GOT3 (cell line): ENCODE measurements around the gene CYTH4.

Source experiments
- DNase-seq: peaks from one replicate; lab custom pipeline; 2025; ENCODE audit warnings: mixed read lengths; lab: John Stamatoyannopoulos, UW

Gene CYTH4

DNA sequence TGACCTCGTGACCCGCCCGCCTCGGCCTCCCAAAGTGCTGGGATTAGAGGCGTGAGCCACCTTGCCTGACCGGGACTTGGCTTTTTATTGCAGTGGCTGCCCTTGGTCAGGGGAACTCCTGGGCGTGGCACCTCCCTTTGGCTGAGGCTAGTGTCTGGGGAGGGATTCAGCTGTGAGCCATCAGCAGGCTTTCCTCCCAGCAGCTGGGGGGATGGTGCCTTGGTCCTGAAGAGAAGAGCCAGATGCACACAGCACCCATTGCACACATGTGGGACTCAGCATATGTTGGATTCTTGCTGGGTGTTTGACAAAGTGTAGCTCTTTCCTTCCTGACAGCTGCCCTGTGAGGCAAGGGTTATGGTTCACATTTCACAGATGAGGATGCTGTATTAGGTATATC lies 8.4 kb downstream of the CYTH4 start:
- no peak for DNase-seq

DNA sequence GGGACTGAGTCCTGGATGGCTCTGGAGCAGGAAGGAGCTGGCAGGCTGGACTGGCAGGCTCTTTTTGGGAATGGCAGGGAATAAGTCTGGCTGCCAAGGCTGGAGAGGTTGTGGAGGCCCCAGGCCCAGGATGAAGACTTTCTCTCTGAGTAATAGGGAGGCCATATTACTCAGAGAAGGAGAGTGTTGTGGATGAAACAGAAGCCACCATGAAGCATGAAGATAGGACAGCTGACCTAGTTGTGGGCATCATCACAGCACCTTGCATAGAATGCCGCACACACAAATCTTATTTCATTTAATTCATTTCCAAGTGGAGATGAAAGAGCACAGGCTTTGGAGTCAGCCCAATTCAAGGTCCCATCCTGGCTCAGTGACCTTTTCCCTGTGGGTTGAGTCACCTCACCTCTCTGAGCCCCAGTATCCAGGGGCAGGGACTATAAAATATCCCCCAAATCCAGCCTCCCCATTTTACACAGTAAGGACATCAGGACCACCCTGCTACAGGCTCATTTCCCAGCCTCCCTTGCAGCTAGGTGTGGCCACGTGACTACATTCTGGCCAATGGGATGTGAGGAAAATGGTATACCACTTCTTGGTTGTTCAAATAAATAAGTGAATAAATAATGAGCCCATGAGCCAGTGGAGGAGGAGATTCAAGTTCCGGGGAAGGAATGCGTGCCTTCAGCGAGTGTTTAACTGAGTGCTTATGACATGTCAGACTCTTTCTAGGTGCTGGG lies 9.4 kb downstream of the CYTH4 start:
- no peak for DNase-seq

DNA sequence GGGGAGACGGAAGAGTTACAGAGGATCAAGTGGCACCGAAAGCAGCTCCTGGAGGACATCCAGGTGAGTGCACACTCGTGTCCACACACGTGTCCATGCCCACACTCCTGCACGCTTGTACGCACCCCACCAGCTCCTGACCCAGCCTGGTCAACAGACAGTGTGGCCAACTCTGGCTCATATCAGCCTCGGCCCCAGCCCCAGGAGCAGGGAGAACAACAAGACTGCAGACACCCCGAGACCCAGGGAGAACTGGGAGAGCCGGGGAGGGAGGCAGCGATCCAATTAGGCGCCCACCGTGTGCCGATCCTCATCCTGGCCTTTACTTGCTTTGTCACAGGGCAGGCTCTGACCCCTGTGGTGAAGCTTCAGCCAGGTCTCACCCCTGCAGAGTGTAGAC lies 10.3 kb downstream of the CYTH4 start:
- no peak for DNase-seq

DNA sequence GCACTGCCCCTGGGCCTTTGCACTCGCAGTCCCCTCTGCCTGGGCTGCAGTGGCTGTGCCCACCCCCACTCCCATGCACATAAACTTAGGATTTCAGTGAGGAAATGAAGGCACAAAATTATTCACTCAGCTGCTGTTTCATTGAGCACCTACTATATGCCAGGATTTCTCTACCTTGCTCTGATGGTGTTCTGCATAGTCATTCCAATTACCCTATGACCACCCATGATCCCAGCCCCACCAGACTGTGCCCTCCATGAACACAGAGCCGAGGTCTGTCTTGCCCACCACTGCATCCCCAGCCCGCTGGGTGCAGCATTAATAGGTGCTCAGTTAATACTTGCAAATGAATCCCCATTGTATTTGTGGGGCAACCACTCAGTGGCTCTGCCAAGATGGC lies 10.9 kb downstream of the CYTH4 start:
- DNase-seq, result no peak

DNA sequence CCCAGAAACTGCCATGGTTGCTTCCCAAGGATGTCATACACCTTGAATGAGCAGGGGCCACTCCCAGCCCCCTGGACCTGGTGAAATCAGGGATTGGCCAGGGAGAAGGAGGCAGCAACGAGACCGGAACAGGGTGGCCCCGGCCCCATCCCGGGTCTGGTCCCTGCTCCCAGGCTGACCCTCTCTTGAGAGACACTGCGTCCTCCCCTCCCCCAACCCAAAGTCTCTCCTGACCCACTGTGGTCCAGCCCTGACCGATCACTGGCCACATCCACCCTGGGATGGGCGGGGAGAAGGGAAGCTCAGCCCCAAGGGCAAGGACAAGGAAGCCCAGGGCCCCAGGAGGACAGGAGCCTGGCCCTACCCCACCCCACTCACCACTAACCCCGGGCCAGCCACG lies 12.4 kb downstream of the CYTH4 start:
- DNase-seq, result no peak

DNA sequence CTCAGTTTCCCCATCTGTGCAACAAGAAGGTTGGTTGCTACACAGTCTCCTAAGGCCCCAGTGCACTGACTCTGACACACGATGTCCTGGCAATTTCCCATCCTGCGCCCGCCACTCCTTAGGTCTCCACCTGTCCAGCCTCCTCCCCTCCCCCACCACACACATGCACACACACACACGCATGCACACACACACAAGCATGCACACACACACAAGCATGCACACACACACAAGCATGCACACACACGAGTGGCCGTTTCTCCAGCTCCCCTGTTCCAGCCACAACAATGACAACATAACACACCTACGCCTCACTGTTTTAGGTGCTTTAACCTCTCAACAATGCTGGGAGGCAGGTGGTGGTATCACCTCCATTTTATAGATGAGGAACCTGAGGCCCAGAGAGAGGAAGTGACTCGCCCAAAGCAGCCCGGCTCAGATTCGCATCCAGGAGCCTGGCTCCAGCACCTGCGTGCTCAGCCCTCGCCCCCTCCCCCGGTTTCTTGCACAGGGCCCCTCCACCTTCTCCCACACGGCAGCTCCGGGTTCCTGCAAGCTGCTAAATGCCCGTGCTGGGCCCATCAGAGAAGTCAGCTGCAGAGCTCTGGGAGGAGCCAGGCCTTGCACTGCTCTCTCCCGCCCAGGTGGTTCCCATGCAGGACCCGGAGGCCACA lies 13.0 kb downstream of the CYTH4 start:
- DNase-seq, result no peak

DNA sequence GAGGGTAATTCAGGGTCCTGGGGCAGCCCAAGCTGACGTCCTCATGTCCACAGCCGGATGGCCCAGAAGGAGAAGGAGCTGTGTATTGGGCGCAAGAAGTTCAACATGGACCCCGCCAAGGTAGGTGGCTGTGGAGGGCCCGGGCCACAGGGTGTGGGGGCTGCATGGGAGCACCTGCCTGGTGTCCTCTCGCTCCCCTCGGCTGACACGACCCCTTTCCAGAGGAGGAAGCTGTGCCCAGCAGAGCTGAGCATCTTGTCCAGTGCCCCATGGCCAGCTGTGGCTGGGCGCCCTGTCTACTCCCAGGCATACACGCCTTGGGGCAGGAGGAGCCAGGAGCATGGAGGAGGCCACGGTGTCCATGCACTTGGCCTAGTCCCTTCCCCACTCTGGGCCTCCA lies 13.6 kb downstream of the CYTH4 start:
- DNase-seq, result no peak

DNA sequence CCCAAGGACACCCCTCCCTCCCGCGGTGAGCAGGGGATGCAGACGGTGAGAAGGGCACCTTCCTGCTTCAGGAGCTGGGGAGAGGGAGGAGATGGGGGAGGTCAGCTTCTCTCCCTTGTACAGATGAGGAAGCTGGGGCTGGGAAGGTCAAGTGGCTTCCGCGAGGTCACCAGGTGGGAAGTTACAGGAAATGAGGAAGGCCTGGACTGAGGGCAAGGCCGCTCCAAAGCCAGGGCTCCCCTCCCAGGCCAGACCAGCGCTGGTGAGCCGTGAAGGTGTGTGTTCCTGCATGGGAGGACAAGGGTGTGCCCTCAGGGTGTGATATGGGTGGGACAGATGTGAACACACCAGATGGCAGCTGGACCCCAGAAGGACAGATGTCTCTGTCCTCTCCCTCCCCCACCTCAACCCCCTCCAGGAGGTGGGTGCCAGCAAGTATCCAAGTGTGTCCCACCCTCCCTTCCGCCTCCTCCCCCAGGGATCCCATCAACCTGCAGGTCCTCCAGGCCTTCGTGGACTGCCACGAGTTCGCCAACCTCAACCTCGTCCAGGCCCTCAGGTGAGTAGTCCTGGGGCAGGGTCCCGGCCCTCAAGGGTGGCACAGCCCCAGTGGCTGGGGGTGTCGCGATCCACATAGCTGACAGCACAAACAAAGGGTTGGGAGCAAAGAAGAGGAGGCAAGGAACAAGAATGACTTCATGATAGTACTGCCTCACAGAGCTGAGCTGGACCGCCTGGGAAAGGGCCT lies 16.6 kb downstream of the CYTH4 start:
- DNase-seq, result no peak

DNA sequence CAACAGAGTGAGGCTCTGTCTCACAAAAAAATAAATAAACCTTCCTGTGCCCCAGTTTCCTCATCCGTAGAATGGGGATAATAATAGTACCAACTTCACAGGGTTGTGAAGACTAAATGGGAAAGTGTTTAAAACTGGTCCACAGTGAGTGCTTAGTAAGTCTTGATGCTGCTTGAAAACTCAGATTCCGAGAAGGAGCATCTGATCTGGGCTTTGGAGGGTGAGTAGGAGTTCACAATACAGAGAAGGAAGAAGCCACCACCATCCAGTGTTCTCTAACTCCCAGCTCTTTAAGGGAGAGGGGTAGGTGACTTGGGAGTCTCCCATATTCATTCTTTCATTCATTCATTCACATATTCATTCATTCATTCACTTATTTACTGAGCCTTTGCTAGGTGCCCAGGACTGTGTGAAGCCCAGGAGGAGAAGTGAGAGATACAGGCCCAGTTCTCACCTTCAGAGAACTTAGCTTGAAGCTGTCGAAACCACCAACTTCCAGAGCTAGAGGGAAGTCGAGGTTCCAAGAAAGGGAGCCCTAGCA lies 17.7 kb downstream of the CYTH4 start:
- DNase-seq, result no peak

DNA sequence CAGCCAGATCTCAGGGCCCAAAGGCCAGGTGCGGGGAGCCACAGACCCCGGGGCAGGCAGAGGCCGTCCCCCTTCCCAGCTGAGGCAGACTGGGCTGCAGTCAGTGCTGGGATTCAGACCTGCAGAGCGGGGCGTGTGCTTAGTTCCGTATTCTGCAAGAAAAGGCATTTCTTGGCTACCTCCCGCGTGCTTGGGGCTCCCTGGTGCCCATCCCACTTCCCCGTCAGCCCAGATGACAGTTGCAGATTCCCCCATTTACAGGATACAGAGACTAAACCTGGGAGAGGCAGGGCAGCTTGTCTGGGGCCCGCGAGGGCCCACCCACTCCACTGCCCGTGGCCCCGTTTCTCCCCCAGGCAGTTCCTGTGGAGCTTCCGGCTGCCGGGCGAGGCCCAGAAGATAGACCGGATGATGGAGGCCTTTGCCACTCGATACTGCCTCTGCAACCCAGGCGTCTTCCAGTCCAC lies 18.3 kb downstream of the CYTH4 start:
- no peak for DNase-seq

DNA sequence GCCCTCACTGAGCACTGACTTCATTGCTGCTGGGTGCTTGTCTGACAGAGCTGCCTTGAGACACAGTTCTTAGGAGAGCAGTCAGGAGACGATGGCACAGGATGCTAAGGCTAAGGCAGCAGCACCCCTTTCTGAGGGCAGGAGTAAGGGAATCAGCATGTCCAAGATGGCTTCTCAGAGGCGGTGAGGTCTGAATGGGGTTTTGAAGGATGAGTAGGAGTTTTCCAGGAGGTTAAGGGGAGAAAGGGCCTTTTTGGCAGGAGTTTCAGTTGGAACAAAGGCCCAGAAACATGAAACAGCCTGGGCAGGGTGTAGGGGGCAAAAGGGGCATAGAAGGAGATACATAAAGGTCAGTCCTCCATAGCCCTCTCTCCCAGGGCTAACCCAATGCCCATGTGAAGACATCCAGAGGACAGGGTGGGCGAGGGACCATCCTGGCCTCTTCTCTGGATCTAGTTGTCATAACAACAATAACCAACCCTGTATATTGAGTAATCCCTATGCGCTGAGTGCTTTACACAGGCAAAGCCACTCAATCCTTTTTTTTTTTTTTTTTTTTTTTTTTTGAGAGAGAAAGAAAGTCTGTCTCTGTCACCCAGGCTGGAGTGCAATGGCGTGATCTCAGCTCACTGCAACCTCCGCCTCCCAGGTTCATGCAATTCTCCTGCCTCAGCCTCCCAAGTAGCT lies 19.0 kb downstream of the CYTH4 start:
- no peak for DNase-seq

DNA sequence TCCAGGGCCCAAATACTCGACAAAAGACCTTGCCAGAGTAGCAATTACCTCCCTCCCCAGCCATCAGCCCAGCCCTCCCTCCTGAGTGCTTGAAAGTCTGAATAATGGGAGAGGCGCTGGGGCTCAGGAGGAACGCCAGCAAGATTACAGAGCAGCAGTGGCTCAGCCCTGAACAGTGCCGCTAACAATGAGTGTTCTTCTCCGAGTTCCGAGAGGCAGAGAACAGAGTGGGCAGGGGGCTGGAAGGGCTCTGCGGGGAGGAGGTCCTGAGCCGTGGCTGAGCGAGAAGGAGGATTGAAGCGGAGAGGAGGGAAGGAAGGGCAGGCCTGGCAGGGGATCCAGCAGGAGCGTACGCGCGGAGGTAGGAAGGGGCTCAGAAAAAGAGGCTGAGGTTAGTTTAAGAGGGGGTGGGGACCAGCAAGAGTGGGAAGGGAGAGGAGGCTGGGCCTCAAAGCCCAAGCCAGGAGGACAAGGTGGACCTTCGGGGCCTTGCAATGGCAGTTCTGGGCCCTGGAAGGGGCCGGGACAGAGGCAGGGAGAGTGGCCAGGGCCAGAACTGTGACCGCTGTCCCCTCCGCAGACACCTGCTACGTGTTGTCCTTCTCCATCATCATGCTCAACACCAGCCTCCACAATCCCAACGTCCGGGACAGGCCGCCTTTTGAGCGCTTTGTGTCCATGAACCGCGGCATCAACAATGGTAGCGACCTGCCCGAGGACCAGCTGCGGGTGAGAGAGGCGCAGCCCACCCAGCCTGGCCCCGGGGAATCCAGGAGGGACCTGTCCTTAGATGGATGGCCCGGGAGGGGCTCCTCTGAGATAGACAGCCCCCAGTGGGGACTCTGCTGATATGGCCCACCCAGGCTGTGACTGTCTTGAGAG lies 20.6 kb downstream of the CYTH4 start:
- DNase-seq, result no peak

DNA sequence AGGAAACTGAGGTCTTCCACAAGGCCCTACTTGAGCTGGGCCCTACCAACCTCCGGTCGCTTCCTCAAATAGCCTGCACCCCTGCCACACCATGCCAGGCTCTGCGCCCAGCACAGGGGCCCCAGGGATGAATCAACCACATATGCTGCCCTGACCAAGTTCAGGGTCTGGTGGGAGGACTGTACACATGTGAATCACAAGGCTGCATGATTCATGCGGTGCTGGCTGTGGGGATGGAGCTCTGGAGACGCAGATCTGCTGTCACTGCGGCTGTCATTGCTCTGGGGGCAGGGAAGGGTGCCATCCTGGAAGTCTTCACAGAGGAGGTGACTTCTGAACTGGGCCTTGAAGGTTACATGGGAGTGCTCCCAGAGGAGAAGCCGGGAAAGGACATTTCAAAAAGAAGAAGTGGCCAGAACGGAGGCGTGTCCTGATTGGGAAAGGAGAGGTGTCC lies 21.5 kb downstream of the CYTH4 start:
- no peak for DNase-seq

DNA sequence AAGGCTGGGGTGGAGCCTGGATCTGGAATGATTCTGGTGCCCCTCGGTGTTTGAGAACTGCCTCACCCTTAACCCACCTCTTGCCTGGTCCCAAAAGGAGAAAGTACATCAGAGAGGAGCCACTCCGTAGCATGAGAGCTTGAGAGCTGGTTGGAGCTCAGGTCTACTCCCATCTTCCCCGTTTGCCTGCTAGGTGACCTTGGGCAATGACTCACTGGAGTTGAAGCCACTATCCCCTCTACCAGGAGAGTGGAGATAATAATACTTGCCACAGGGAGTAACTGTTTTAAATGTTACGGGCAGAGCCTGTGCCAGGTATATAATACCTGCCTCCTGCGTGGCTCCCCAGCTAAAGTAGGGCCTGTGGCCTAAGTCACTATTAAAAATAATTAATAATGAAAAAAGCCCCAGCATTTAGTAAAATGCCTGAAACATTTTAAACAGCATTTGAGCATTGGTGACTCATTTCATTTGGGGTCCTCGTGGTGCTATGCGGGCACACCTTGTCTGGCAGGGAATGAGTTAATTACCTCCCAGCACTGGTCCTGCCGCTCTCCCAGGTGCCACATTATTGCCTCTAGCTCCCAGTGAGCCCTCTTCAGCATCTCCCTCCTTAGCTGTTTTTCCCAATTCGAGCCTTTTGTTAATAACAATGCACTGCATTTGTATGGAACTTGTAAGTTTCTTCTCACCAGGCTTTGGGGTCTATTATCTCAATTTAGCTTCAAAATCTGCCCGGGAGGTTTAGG lies 22.5 kb downstream of the CYTH4 start:
- no peak for DNase-seq

DNA sequence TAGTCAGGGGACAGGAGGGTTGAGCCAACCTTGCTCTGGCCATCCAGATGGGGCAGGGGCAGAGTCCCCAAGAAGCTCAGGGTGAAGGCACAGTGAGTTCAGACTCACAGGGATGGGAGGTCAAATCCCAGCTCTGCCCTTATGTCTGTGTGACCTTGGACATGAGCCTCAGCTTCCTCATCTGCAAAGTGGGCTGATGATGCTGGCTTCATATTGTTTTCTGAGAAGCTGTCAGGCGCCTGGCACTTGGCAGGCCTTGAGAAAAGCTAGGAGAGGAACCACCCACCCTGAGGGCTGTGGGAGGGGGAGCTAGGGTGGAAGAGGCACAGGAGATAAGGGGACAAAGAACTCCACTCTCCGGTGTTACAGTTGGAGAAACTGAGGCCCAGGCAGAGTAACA lies 23.6 kb downstream of the CYTH4 start:
- no peak for DNase-seq

DNA sequence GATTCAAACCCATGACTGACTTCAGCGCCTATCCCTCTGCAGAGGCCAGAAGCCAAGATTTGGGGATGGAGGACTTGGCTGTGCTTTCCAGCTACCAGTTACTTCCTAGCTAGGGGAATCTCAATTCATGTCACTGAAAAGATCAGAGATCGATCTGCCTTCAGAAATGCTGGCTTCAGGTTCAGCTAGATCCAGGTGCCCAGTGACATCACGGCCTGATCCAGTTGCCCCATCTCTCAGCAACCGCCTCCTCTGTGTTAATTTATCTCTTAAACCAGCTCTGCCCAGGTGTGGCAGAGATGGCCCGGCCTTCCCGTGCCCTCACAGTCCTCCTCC lies 24.2 kb downstream of the CYTH4 start:
- no peak for DNase-seq

DNA sequence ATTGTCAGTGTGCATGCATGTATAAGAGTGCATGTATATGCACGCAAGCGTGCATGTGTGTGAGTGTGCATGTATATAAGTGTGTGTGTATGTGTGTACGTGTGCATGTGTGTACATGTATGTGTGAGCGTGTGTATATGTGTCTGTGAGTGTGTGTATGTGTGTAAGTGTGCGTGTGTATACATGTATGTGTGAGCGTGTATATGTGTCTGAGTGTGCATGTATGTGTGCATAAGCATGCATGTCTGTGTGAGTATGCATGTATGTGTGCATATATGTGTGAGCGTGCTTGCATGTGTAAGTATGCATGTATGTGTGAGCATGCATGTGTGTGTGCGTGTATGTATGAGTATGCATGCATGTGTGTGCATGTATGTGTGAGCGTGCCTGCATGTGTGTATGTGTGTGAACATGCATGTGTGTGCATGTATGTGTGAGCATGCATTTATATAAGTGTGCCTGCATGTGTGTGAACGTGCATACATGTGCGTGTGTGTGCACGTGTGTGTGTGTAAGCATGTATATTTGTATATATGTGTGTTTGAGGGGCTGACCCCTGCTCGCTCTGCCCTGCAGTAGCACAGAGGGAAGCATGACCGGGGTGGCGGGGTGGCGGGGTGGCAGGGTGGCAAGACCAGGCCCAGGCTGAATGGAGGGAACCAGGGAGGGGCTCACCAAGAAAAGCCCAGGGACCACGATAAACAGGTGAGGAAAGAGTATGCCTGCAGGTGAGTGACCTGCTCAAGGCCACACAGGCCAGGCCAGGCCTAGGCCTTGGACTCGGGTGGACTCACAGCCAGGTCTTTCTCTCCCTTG lies 26.3 kb downstream of the CYTH4 start:
- DNase-seq, result no peak

DNA sequence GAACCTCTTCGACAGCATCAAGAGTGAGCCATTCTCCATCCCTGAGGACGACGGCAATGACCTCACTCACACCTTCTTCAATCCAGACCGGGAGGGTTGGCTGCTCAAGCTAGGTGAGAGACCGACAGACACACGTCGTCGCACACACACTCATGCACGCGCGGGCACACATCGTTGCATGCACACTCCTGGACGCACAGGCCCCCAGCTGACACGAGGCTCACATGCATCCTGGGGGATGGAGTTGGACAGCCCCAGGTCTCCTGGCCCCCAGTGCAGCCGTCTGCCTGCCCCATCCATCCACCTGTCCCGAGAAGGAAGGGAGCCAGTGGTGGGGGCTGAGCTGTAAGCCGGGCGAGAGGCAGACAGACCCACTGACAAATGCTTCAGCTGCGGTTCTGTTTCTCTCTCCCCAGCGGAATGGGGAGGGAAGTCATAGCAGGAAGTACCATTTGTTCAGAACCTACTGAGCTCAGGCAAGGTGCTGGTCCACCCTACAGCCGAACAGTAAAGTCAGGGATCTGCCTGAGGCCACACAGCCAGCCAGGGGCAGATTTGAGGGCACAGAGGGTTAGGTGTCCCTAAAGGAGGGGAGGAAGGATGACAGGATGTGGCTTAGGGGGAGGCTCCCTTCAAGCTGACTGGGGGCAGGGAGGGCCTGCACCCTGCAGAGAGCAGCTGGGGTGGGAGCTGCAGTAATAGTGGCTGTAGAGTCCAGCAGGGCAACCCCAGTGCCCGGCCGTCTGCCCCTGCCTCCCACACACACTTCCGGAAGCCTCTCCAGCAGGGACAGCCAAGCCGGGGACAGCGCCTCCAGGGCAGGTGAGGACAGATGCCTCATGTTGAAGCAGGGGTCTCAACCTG lies 27.1 kb downstream of the CYTH4 start:
- DNase-seq, result no peak
